Measurements from ENCODE around the gene PET100.
"Not testable (repeated sequence)": the region's sequence is repeated elsewhere in the genome, so short reads cannot be mapped to it uniquely, and the experiment has no call there.

PET100 gene

GRCh38 chr19:7633698-7634097, 4.1 kb downstream of the PET100 start, which contains the start of gene PCP2:
PCP2 (minus strand) TSS chr19:7633719; CDS start chr19:7633457, 262 bp downstream.
- no peak for DNase-seq (ENCODE audit: low spot score)

- DNase-seq (ENCODE audit: low spot score), result no peak
Observed at GRCh38 chr19:7635670-7636069, 6.1 kb downstream of the PET100 start.

GRCh38 chr19:7636317-7636690, 6.7 kb downstream of the PET100 start:
- no peak for DNase-seq (ENCODE audit: low spot score)

GRCh38 chr19:7636691-7637373, 7.2 kb downstream of the PET100 start, which contains the start of gene STXBP2:
STXBP2 (plus strand) TSS chr19:7637110; CDS start chr19:7637150, 40 bp downstream.
- peak; percentile 90 for DNase-seq (ENCODE audit: low spot score)

GRCh38 chr19:7637374-7638256, 8.0 kb downstream of the PET100 start:
- DNase-seq (ENCODE audit: low spot score), result peak; percentile 29

GRCh38 chr19:7638802-7639465, 9.3 kb downstream of the PET100 start:
- DNase-seq (ENCODE audit: low spot score), result no peak

- DNase-seq (ENCODE audit: low spot score), result no peak
Observed at GRCh38 chr19:7639863-7640348, 10.3 kb downstream of the PET100 start.

GRCh38 chr19:7640803-7641202, 11.2 kb downstream of the PET100 start:
- DNase-seq (ENCODE audit: low spot score), result no peak

- DNase-seq (ENCODE audit: low spot score), result no peak
Observed at GRCh38 chr19:7641290-7642276, 12.0 kb downstream of the PET100 start.

- no peak for DNase-seq (ENCODE audit: low spot score)
Observed at GRCh38 chr19:7642295-7643030, 12.9 kb downstream of the PET100 start.

- no peak for DNase-seq (ENCODE audit: low spot score)
Observed at GRCh38 chr19:7643031-7643415, 13.4 kb downstream of the PET100 start.

GRCh38 chr19:7643629-7644549, 14.3 kb downstream of the PET100 start:
- not testable (repeated sequence) for DNase-seq (ENCODE audit: low spot score)

GRCh38 chr19:7644550-7644877, 14.9 kb downstream of the PET100 start:
- DNase-seq (ENCODE audit: low spot score), result no peak

- DNase-seq (ENCODE audit: low spot score), result no peak
Observed at GRCh38 chr19:7645163-7645562, 15.6 kb downstream of the PET100 start.

- DNase-seq (ENCODE audit: low spot score), result no peak
Observed at GRCh38 chr19:7645656-7646425, 16.2 kb downstream of the PET100 start.

- DNase-seq (ENCODE audit: low spot score), result no peak
Observed at GRCh38 chr19:7646426-7646700, 16.8 kb downstream of the PET100 start.

- DNase-seq (ENCODE audit: low spot score), result no peak
Observed at GRCh38 chr19:7647156-7647555, 17.6 kb downstream of the PET100 start.

GRCh38 chr19:7648265-7649014, 18.8 kb downstream of the PET100 start:
- no peak for DNase-seq (ENCODE audit: low spot score)
